Activated CD8-positive, alpha-beta memory T cell treated with anti-CD3 and anti-CD28 coated beads for 4 hours (primary cell): Measurements from ENCODE around the gene PHF13.
"Not testable (repeated sequence)": the region's sequence is repeated elsewhere in the genome, so short reads cannot be mapped to it uniquely, and the experiment has no call there.

Experiments
- DNase-seq, 2 donors: peaks; one replicate each; pipeline ENCODE4 v3.0.0-alpha.2; 2020; ENCODE audit warnings: low read depth in 2 of 2

Gene PHF13

GRCh38 chr1:6660415-6661049, 47.0 kb downstream of the PHF13 start:
- DNase-seq: no peak

- not testable (repeated sequence) for DNase-seq
Measured at GRCh38 chr1:6662468-6662867, 48.9 kb downstream of the PHF13 start.

GRCh38 chr1:6666696-6667095, 53.2 kb downstream of the PHF13 start:
- no peak for DNase-seq

GRCh38 chr1:6667139-6667538, 53.6 kb downstream of the PHF13 start:
- no peak for DNase-seq

GRCh38 chr1:6668503-6668902, 55.0 kb downstream of the PHF13 start:
- DNase-seq: no peak

- no peak for DNase-seq
Measured at GRCh38 chr1:6672558-6672957, 59.0 kb downstream of the PHF13 start.
